Left lung (tissue), 10 donors: ENCODE data around the gene SIK3. TPM values are rescaled to one million over a fixed set of nuclear protein-coding genes. Genes with fewer than 3 reads are reported as not detected.

Source experiments
- ATAC-seq: fragments of 200-7000 bp; cut with Tn5 transposase; one replicate; pipeline ENCODE4 v1.9.1; 2020; ENCODE audit warnings: moderate library complexity
- DNase-seq, 4 donors: peaks; one replicate each; pipeline ENCODE4 v3.0.0-alpha.2; 2013 to 2020
- H3K27ac ChIP-seq, 2 donors: fragments of 200-600 bp; sonication (generic) in 1 of 2; one replicate each; pipeline versions ENCODE4 v1.5.0 to v1.8.0; 2020 to 2021
- H3K27me3 ChIP-seq, 2 donors: fragments of 200-600 bp; sonication (generic) in 1 of 2; one replicate each; pipeline versions ENCODE4 v1.5.0 to v1.8.0; 2020 to 2021
- H3K36me3 ChIP-seq, 2 donors: fragments of 200-600 bp; sonication (generic) in 1 of 2; one replicate each; pipeline versions ENCODE4 v1.5.0 to v1.8.0; 2020 to 2021
- H3K4me1 ChIP-seq, 2 donors: fragments of 200-600 bp; one replicate each; pipeline ENCODE4 v1.8.0; 2021
- H3K4me3 ChIP-seq, 2 donors: fragments of 200-600 bp; sonication (generic) in 1 of 2; one replicate each; pipeline versions ENCODE4 v1.5.0 to v1.8.0; 2020 to 2021; ENCODE audit warnings: mild to moderate bottlenecking in 1 of 2
- H3K9me3 ChIP-seq, 2 donors: fragments of 200-600 bp; sonication (generic) in 1 of 2; one replicate each; pipeline versions ENCODE4 v1.5.0 to v1.8.0; 2020 to 2021
- intact Hi-C, 2 donors: fragments of 100-400 bp; cut with DNase I; formaldehyde crosslinking; loops; one replicate each; pipeline versions ENCODE4 v1.11.2 to v1.14.2; 2022
- polyA plus RNA-seq, 6 donors: library from polyadenylated mRNA; unstranded; fragments of 120-200 nt; gene quantifications; one replicate each; pipeline ENCODE4 v1.2.1, GENCODE V29; 2013; ENCODE audit not compliant: insufficient read length in 6 of 6
- total RNA-seq, 2 donors: library from RNA; stranded (reverse); fragmentation: NEBNext Ultra II Directional; extraction: Animal tissue kit (Norgen Biotek cat#: 25700); gene quantifications; one replicate each; pipeline ENCODE4 v1.2.1, GENCODE V29; 2021
- TF ChIP-seq, protein P1 (sequence below), 2 donors: fragments of 200-600 bp; sonication (generic) in 1 of 2; IDR thresholded peaks; one replicate each; pipeline versions ENCODE4 v1.5.0 to v1.8.0; 2021; ENCODE audit warnings: antibody characterized with exemption in 2 of 2
- donor health status: DM: no; HTN: yes; CAD: no.
- donor health status: DM: no; HTN: no; CAD: no.

The SIK3 gene
- total and polyA plus RNA-seq, 8 donors: 28.0 to 49.6 (median 35.9) TPM

DNA sequence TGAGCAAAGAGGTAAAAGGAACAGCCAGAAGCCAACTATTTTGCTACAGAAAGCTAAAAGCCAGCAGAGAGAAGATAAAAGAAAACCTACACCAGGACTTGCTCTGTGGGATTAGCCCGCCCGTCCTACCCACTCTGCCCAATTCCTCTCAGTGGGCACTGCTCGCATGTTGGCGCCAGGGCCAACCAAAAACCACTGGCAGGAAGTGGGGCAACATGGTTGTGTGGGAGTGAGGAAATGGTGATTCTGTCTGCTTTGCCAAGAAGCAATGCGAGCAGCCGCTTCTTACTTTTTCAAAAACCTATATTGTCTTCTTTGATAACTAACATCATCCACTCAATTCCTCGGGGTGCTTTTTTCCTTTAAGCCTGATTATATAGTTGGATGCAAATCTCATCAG lies 246.6 kb downstream of the SIK3 start:
- peaks cover 0 to 41% of the 10 kb centered on the region in 2 donors for H3K36me3 ChIP-seq
- H3K4me1 ChIP-seq: peaks cover 17 to 54% of the 10 kb centered on the region in 2 donors
- DNase-seq (peak in 1 of 4 donors; percentile 83), ATAC-seq (peak; percentile 9)
- H3K27ac ChIP-seq: peak overlapping the region in 1 of 2 donors; percentile 61
- no peak overlapping the region for H3K4me3 ChIP-seq
- H3K9me3 ChIP-seq: no peaks in the 10 kb centered on the region
- intact Hi-C loops: no loop called here
- H3K27me3 ChIP-seq: no peaks in the 10 kb centered on the region
- TF ChIP-seq, protein P1, sequence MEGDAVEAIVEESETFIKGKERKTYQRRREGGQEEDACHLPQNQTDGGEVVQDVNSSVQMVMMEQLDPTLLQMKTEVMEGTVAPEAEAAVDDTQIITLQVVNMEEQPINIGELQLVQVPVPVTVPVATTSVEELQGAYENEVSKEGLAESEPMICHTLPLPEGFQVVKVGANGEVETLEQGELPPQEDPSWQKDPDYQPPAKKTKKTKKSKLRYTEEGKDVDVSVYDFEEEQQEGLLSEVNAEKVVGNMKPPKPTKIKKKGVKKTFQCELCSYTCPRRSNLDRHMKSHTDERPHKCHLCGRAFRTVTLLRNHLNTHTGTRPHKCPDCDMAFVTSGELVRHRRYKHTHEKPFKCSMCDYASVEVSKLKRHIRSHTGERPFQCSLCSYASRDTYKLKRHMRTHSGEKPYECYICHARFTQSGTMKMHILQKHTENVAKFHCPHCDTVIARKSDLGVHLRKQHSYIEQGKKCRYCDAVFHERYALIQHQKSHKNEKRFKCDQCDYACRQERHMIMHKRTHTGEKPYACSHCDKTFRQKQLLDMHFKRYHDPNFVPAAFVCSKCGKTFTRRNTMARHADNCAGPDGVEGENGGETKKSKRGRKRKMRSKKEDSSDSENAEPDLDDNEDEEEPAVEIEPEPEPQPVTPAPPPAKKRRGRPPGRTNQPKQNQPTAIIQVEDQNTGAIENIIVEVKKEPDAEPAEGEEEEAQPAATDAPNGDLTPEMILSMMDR (IDR thresholded peaks at IDR 0.05): no peak

DNA sequence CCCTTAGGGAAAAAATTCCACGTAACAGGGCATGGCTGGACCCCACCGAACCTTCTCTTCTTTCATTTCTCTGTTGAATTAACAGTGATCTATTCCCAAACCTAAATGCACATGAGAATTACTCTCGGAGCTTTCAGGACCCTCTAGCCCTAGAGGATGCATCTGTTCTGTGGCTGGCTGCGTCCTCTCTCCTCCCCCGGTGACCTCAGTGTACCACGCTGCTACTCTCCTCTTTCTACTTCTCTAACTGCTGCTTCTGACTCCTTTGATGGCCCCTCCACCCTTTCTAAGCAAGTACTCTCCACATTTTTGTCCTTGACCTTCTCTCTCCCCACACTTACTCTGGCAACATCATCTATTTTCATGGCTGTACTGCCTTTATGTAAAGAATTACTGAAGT lies 248.7 kb downstream of the SIK3 start:
- Histone ChIP-seq H3K27me3 (no peaks in the 10 kb centered on the region), H3K27ac (no peak overlapping the region), H3K36me3 (peaks cover 0 to 50% of the 10 kb centered on the region in 2 donors), H3K4me3 (no peak overlapping the region), H3K9me3 (no peaks in the 10 kb centered on the region), H3K4me1 (peaks cover 17 to 43% of the 10 kb centered on the region in 2 donors)
- TF ChIP-seq, protein P1 (IDR thresholded peaks at IDR 0.05): no peak
- ATAC-seq (no peak), DNase-seq (no peak)
- intact Hi-C loops: no loop called here

DNA sequence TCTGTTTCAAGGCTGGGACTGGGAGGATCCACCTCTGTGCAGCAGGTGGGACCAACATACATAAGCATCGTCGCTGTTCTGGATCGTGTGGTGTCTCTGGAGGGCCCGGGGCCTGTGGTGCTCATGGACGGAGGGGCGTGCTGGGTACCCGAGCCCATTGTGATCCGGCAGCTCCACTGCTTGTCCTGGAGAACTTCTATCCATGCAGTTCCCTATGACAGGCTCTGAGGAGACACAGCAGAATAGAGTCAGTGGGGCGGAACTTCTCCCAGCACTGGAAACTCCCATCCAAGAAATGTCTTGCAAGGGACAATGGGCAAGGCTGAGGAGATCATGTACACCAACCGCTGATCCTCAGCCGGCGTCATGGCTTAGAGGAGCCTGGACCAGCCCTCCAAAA lies 249.2 kb downstream of the SIK3 start:
- DNase-seq: no peak
- Histone ChIP-seq H3K27me3 (no peaks in the 10 kb centered on the region), H3K27ac (no peak overlapping the region), H3K36me3 (peaks cover 0 to 51% of the 10 kb centered on the region in 2 donors), H3K4me1 (peaks cover 17 to 38% of the 10 kb centered on the region in 2 donors), H3K4me3 (no peak overlapping the region), H3K9me3 (no peaks in the 10 kb centered on the region)
- intact Hi-C loops: no loop called here
- TF ChIP-seq, protein P1 (IDR thresholded peaks at IDR 0.05): no peak
- ATAC-seq: no peak

DNA sequence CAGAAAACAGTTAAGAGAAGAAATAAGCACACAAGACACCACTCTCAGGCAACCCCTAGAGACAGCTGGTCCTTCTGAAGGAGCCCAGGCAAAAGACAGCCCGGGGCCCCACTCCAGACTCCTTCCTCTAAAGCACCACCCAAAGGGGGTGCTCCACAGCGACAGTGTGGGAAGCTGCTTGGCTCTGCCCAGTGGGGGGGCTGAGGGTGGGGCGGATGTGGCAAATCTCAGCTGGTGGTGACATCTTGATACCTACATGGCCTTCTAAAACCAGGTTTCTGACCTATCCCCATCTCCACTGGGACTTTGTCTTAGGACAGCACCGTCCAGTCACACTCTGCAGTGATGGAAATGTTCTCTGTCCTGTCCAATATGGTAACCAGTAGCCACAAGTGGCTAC lies 250.6 kb downstream of the SIK3 start:
- Histone ChIP-seq H3K36me3 (peaks cover 0 to 64% of the 10 kb centered on the region in 2 donors), H3K27ac (no peak overlapping the region), H3K9me3 (no peaks in the 10 kb centered on the region), H3K27me3 (no peaks in the 10 kb centered on the region), H3K4me1 (peaks cover 6 to 24% of the 10 kb centered on the region in 2 donors), H3K4me3 (no peak overlapping the region)
- ATAC-seq: no peak
- DNase-seq: peak in 1 of 4 donors; percentile 54
- intact Hi-C loops: no loop called here
- TF ChIP-seq, protein P1 (IDR thresholded peaks at IDR 0.05): no peak

DNA sequence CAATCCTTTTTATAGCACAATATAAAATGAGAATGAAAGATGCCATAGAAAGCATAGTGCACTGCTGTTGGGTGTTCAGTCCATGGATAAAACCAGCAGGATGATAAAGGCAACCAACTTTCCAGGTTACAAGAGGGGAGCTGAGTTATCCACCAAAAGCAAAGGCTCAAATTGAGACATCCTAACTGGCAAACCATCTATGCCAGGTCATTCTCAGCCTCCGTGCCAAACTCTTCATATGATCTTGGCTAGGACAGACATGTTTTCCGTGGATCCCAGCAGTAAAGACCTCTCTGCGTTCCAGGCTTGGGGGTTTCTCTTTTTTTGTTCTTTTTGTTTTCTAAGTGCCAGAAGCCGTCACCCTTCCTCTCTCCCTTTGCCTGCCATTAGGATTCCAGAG lies 253.5 kb downstream of the SIK3 start:
- Histone ChIP-seq H3K27ac (no peak overlapping the region), H3K27me3 (no peaks in the 10 kb centered on the region), H3K36me3 (peaks cover 0 to 64% of the 10 kb centered on the region in 2 donors), H3K4me1 (no peaks in the 10 kb centered on the region), H3K4me3 (no peak overlapping the region), H3K9me3 (no peaks in the 10 kb centered on the region)
- DNase-seq (no peak), ATAC-seq (no peak)
- TF ChIP-seq, protein P1 (IDR thresholded peaks at IDR 0.05): no peak
- intact Hi-C loops: no loop called here
